Hepatocyte (in vitro differentiated cells): Measurements from ENCODE around the gene MAGEF1.

Experiments
- EZH2 ChIP-seq: fragments of 200-600 bp; sonication (generic); IDR thresholded peaks from 2 replicates; pipeline ENCODE4 v1.6.1; 2016; ENCODE audit warnings: antibody characterized with exemption, mild to moderate bottlenecking, borderline replicate concordance
- EZH2phosphoT487 ChIP-seq: fragments of 200-600 bp; sonication (generic); IDR thresholded peaks from one replicate; pipeline ENCODE4 v1.6.1; 2018; ENCODE audit warnings: antibody characterized with exemption, mild to moderate bottlenecking, low read depth, moderate library complexity; ENCODE audit not compliant: unreplicated experiment, severe bottlenecking
- TF ChIP-seq, protein P1 (sequence below): fragments of 200-600 bp; sonication (generic); IDR thresholded peaks from 2 replicates; pipeline ENCODE4 v1.5.1; 2016; ENCODE audit warnings: antibody characterized with exemption, mild to moderate bottlenecking; ENCODE audit not compliant: poor library complexity

DNA sequence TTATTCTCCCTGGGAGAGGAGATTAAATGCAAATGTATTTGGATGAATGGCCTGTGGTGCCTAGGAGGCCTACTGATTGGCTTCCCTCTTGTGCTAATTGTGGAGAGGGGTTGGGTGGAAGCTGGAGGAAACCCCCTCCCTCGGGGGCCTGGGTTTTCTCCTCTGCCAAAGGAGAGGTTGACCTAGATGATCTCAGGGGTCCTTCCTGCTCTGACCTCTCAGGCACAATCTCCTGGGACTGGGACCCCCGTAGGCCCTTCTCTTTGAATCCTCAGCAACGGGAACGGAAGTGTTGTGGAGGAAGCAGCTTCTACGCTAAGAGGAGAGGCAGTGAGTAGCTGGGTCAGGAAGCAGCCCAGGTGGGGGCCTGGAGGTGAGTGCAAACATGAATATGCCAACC, 40.5 kb upstream of the MAGEF1 start:
- TF ChIP-seq, protein P1, sequence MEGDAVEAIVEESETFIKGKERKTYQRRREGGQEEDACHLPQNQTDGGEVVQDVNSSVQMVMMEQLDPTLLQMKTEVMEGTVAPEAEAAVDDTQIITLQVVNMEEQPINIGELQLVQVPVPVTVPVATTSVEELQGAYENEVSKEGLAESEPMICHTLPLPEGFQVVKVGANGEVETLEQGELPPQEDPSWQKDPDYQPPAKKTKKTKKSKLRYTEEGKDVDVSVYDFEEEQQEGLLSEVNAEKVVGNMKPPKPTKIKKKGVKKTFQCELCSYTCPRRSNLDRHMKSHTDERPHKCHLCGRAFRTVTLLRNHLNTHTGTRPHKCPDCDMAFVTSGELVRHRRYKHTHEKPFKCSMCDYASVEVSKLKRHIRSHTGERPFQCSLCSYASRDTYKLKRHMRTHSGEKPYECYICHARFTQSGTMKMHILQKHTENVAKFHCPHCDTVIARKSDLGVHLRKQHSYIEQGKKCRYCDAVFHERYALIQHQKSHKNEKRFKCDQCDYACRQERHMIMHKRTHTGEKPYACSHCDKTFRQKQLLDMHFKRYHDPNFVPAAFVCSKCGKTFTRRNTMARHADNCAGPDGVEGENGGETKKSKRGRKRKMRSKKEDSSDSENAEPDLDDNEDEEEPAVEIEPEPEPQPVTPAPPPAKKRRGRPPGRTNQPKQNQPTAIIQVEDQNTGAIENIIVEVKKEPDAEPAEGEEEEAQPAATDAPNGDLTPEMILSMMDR: no peak
- no peak for TF ChIP-seq EZH2
- no peak for TF ChIP-seq EZH2phosphoT487
